ENCODE results near the gene HLA-F. TPM values are rescaled to one million over a fixed set of nuclear protein-coding genes. Genes with fewer than 3 reads are reported as not detected.

The HLA-F gene
- total and polyA plus RNA-seq, 4 donors, result 76.2 to 451 (median 153) TPM

DNA sequence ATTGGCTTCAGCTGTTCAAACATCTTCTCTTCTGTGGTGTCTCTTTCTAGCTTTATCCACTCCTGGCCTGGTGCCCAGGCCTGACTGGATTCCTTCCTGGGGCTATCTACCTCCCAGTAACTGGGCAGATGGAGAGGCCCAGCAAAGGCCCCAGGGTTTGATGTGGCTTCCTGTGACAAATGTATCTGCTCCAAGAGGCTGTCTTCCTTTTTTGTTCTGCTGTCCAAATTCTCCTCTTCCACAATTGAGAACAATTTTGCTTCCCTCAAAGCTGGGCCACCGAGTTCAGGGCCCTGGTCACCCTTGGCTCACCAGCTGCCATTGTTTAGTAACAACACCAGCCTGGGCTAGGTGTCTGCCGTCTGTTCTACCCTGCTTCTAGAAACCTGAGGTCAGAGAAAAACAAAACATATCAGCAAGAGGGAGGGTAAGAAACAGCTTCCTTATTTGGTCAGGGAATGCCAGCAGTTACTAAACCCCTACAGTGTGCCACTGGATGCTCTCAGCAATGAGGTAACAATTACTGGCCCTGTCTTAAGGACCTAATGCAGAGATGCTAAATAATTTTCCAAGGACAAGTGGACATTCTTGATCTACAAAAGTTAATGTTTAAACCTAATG is 46.1 kb upstream of the HLA-F start:
- H3K27ac ChIP-seq (ENCODE audit: low read depth in 1 of 2, low read length in 1 of 2), result no peak overlapping the region
- no peak for ATAC-seq (ENCODE audit: insufficient read depth, low FRiP score)
- peaks cover 0 to 5% (median 0%) of the 10 kb centered on the region in 5 donors for H3K4me1 ChIP-seq (ENCODE audit: control insufficient read depth in 5 of 5, insufficient read depth in 5 of 5, low read length in 5 of 5)
- 16 to 20% methylated on average over 2 of the region's 2 CpGs for WGBS, 2 donors
- H3K9ac ChIP-seq (ENCODE audit: insufficient read depth in 1 of 2, low read length in 2 of 2), result no peak overlapping the region
- no peaks in the 10 kb centered on the region for H3K27me3 ChIP-seq (ENCODE audit: control insufficient read depth in 3 of 3, insufficient read depth in 3 of 3, low read length in 2 of 3)
- no peak overlapping the region for H3K4me3 ChIP-seq
- peak in 1 of 3 donors; percentile 3 for DNase-seq
- H3K9me3 ChIP-seq (ENCODE audit: control insufficient read depth in 4 of 4, insufficient read depth in 3 of 4, low read length in 3 of 4), result no peaks in the 10 kb centered on the region
- H3K36me3 ChIP-seq (ENCODE audit: control insufficient read depth in 4 of 4, insufficient read depth in 4 of 4, low read length in 4 of 4), result no peaks in the 10 kb centered on the region
- TF ChIP-seq, protein P1, sequence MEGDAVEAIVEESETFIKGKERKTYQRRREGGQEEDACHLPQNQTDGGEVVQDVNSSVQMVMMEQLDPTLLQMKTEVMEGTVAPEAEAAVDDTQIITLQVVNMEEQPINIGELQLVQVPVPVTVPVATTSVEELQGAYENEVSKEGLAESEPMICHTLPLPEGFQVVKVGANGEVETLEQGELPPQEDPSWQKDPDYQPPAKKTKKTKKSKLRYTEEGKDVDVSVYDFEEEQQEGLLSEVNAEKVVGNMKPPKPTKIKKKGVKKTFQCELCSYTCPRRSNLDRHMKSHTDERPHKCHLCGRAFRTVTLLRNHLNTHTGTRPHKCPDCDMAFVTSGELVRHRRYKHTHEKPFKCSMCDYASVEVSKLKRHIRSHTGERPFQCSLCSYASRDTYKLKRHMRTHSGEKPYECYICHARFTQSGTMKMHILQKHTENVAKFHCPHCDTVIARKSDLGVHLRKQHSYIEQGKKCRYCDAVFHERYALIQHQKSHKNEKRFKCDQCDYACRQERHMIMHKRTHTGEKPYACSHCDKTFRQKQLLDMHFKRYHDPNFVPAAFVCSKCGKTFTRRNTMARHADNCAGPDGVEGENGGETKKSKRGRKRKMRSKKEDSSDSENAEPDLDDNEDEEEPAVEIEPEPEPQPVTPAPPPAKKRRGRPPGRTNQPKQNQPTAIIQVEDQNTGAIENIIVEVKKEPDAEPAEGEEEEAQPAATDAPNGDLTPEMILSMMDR (IDR thresholded peaks at IDR 0.05; ENCODE audit: control extremely low read depth, extremely low read depth), result no peak

DNA sequence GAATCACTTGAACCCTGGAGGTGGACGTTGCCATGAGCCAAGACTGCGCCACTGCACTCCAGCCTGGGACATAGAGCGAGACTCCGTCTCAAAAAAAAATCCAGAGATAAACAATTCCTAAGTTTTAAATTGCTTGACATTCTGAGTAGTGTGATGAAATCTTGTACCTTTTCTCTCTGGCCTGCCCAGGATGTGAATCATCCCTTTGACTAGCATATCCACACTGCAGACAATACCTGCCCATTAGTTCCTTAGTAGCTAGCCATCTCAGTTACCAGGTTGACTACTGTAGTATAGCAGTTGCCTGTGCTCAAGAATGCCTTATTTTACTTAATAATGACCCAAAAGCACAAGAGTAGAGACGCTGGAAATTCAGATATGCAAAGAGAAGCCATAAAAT is 45.1 kb upstream of the HLA-F start:
- DNase-seq, result no peak

DNA sequence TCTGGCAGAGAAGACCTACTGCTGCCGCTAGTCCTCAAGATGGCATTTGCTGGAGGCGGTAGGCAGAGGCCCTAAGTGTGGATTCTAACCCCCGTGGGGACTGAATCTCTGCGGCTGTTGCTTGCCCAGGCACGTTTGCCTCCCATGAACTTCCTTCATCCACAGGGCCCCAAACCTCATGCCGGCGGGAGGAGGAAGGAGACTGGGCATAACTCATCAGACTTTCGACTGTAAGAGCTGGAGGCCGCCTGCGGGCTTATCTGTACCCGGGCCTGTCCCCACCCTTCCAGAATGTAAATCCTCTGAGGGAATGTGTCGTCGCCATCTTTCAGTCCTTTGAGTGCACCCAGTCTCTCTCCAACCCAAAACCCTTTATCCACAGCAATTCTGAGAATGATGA is 43.3 kb upstream of the HLA-F start:
- no peak overlapping the region for H3K4me3 ChIP-seq
- no peak overlapping the region for H3K27ac ChIP-seq (ENCODE audit: low read depth in 1 of 2, low read length in 1 of 2)
- WGBS, 2 donors, result 67 to 69% methylated on average over 13 of the region's 13 CpGs

More for the DNA sequence above, 45.1 kb upstream of the HLA-F start:
- Histone ChIP-seq H3K9me3 (ENCODE audit: control insufficient read depth in 4 of 4, insufficient read depth in 3 of 4, low read length in 3 of 4) (no peaks in the 10 kb centered on the region), H3K9ac (ENCODE audit: insufficient read depth in 1 of 2, low read length in 2 of 2) (no peak overlapping the region), H3K27me3 (ENCODE audit: control insufficient read depth in 3 of 3, insufficient read depth in 3 of 3, low read length in 2 of 3) (no peaks in the 10 kb centered on the region), H3K27ac (ENCODE audit: low read depth in 1 of 2, low read length in 1 of 2) (no peak overlapping the region), H3K36me3 (ENCODE audit: control insufficient read depth in 4 of 4, insufficient read depth in 4 of 4, low read length in 4 of 4) (no peaks in the 10 kb centered on the region), H3K4me1 (ENCODE audit: control insufficient read depth in 5 of 5, insufficient read depth in 5 of 5, low read length in 5 of 5) (peaks cover 0 to 5% (median 0%) of the 10 kb centered on the region in 5 donors), H3K4me3 (no peak overlapping the region)
- whole genome bisulfite sequencing, 2 donors, result 83 to 93% methylated on average over 5 of the region's 5 CpGs
- ATAC-seq (ENCODE audit: insufficient read depth, low FRiP score), result no peak
- TF ChIP-seq, protein P1 (IDR thresholded peaks at IDR 0.05; ENCODE audit: control extremely low read depth, extremely low read depth), result no peak

More for the DNA sequence above, 43.3 kb upstream of the HLA-F start:
- Histone ChIP-seq H3K27me3 (ENCODE audit: control insufficient read depth in 3 of 3, insufficient read depth in 3 of 3, low read length in 2 of 3) (no peaks in the 10 kb centered on the region), H3K36me3 (ENCODE audit: control insufficient read depth in 4 of 4, insufficient read depth in 4 of 4, low read length in 4 of 4) (no peaks in the 10 kb centered on the region), H3K4me1 (ENCODE audit: control insufficient read depth in 5 of 5, insufficient read depth in 5 of 5, low read length in 5 of 5) (peaks cover 0 to 5% (median 0%) of the 10 kb centered on the region in 5 donors), H3K9me3 (ENCODE audit: control insufficient read depth in 4 of 4, insufficient read depth in 3 of 4, low read length in 3 of 4) (no peaks in the 10 kb centered on the region), H3K9ac (ENCODE audit: insufficient read depth in 1 of 2, low read length in 2 of 2) (no peak overlapping the region)
- TF ChIP-seq, protein P1 (IDR thresholded peaks at IDR 0.05; ENCODE audit: control extremely low read depth, extremely low read depth), result no peak
- no peak for ATAC-seq (ENCODE audit: insufficient read depth, low FRiP score)
- no peak for DNase-seq

All from lung (tissue), 12 donors.